ENCODE measurements around the gene DNAJC1. TPM values are rescaled to one million over a fixed set of nuclear protein-coding genes. Genes with fewer than 3 reads are reported as not detected.
"Not testable (repeated sequence)": the region's sequence is repeated elsewhere in the genome, so short reads cannot be mapped to it uniquely, and the experiment has no call there.

Gene DNAJC1
- polyA plus RNA-seq, 1 donor from 2014 or later, result 15.9 TPM

DNA sequence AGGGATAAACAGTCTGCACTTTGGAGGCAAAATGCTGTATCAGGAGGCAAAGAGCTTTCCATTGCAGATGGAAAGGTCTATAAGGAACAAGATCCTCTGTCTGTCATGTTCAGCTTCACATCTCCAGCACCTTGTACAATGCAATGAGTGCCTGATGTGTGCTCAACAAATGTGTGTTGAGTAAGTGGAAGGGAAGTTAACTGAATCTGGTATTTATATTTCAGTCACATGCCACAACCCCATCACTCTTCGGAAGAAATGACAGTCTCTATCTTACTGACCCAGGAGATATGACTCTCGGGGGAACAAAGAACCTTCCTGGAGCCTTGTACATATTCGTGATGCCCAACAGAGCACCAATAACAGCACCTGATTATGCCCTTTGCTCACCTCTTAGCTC is 20.0 kb upstream of the DNAJC1 start:
- Histone ChIP-seq H2AFZ (ENCODE audit: low read depth, low read length) (no peak overlapping the region), H3F3A (ENCODE audit: insufficient read depth, low read length, poor library complexity, severe bottlenecking) (no peaks in the 10 kb centered on the region), H3K9me2 (ENCODE audit: insufficient read depth, low read length) (no peaks in the 10 kb centered on the region), H3K79me2 (replicated peaks; ENCODE audit: insufficient read depth, low read length) (no peaks in the 10 kb centered on the region), H3K36me3 (ENCODE audit: insufficient read depth, low read length) (no peaks in the 10 kb centered on the region), H3K27ac (ENCODE audit: low read length) (no peak overlapping the region), H3K4me2 (ENCODE audit: low read length) (no peak overlapping the region), H3K9ac (ENCODE audit: low read length) (no peak overlapping the region), H3K9me3 (ENCODE audit: low read length) (peaks cover 3% of the 10 kb centered on the region), H3K27me3 (ENCODE audit: insufficient read depth, low read depth, low read length) (no peaks in the 10 kb centered on the region), H4K20me1 (ENCODE audit: insufficient read depth) (no peaks in the 10 kb centered on the region), H3K4me3 (ENCODE audit: low read length) (no peak overlapping the region)
- no peak for TF ChIP-seq EZH2 (IDR thresholded peaks at IDR 0.05; ENCODE audit: borderline replicate concordance, insufficient read depth, low read length, poor library complexity, severe bottlenecking)
- TF ChIP-seq, protein P1, sequence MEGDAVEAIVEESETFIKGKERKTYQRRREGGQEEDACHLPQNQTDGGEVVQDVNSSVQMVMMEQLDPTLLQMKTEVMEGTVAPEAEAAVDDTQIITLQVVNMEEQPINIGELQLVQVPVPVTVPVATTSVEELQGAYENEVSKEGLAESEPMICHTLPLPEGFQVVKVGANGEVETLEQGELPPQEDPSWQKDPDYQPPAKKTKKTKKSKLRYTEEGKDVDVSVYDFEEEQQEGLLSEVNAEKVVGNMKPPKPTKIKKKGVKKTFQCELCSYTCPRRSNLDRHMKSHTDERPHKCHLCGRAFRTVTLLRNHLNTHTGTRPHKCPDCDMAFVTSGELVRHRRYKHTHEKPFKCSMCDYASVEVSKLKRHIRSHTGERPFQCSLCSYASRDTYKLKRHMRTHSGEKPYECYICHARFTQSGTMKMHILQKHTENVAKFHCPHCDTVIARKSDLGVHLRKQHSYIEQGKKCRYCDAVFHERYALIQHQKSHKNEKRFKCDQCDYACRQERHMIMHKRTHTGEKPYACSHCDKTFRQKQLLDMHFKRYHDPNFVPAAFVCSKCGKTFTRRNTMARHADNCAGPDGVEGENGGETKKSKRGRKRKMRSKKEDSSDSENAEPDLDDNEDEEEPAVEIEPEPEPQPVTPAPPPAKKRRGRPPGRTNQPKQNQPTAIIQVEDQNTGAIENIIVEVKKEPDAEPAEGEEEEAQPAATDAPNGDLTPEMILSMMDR (IDR thresholded peaks at IDR 0.05; ENCODE audit: poor library complexity, severe bottlenecking), result no peak
- no peak for TF ChIP-seq TAF1 (IDR thresholded peaks at IDR 0.05; ENCODE audit: low read depth)
- no peak for TF ChIP-seq MXI1 (conservative IDR thresholded peaks at IDR 0.05; ENCODE audit: poor library complexity, severe bottlenecking)
- TF ChIP-seq SMC3 (conservative IDR thresholded peaks at IDR 0.05; ENCODE audit: poor library complexity), result no peak
- TF ChIP-seq, protein P2, sequence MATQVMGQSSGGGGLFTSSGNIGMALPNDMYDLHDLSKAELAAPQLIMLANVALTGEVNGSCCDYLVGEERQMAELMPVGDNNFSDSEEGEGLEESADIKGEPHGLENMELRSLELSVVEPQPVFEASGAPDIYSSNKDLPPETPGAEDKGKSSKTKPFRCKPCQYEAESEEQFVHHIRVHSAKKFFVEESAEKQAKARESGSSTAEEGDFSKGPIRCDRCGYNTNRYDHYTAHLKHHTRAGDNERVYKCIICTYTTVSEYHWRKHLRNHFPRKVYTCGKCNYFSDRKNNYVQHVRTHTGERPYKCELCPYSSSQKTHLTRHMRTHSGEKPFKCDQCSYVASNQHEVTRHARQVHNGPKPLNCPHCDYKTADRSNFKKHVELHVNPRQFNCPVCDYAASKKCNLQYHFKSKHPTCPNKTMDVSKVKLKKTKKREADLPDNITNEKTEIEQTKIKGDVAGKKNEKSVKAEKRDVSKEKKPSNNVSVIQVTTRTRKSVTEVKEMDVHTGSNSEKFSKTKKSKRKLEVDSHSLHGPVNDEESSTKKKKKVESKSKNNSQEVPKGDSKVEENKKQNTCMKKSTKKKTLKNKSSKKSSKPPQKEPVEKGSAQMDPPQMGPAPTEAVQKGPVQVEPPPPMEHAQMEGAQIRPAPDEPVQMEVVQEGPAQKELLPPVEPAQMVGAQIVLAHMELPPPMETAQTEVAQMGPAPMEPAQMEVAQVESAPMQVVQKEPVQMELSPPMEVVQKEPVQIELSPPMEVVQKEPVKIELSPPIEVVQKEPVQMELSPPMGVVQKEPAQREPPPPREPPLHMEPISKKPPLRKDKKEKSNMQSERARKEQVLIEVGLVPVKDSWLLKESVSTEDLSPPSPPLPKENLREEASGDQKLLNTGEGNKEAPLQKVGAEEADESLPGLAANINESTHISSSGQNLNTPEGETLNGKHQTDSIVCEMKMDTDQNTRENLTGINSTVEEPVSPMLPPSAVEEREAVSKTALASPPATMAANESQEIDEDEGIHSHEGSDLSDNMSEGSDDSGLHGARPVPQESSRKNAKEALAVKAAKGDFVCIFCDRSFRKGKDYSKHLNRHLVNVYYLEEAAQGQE (IDR thresholded peaks at IDR 0.05; ENCODE audit: borderline replicate concordance), result no peak
- TF ChIP-seq RAD21 (conservative IDR thresholded peaks at IDR 0.05), result no peak
- TF ChIP-seq EP300 (conservative IDR thresholded peaks at IDR 0.05; ENCODE audit: poor library complexity, severe bottlenecking), result no peak
- no peak for TF ChIP-seq POLR2AphosphoS5 (IDR thresholded peaks at IDR 0.05)

DNA sequence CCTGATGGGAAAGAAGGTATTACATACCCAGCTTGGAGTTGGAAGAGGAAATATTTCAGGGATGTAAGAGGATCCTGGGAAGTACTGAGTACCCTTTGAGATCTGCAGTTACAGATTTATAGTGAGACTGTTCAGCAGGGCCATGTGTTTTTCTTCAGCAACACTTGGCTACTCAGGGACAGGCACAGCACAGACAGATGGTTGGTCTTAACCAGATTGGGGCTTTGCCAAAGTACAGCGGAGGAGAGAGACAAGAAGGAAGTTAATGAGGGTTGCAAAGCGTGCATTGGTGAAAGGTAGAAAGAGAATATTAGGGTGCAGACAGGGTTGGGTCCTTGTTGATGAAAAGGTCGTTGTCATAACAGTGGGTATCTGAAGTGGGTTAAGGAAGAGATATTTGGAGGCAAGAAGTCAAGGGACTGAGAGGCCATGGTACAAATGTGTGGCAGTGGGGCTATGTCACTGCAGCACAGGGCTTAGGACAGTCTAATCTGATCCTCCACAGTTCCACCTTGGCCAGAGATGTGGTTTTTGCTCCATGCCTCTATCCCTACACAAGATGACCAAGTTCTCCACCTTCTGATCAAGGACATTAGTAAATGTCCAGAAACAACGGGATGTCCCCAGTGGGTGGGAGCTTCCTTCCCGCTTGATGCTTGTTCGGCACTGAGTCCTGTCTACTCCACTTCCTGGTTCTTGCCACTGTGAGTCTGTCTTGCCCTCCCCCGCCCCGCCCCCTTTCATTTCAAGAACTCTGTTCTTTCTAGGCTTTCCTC is 18.9 kb upstream of the DNAJC1 start:
- no peaks in the 10 kb centered on the region for H3K27me3 ChIP-seq (ENCODE audit: insufficient read depth, low read depth, low read length)
- no peak overlapping the region for H3K27ac ChIP-seq (ENCODE audit: low read length)
- no peak overlapping the region for H2AFZ ChIP-seq (ENCODE audit: low read depth, low read length)
- H3K4me2 ChIP-seq (ENCODE audit: low read length), result no peak overlapping the region
- H3K79me2 ChIP-seq (replicated peaks; ENCODE audit: insufficient read depth, low read length), result no peaks in the 10 kb centered on the region
- no peak overlapping the region for H3K4me3 ChIP-seq (ENCODE audit: low read length)
- no peaks in the 10 kb centered on the region for H3K36me3 ChIP-seq (ENCODE audit: insufficient read depth, low read length)
- H3K9me2 ChIP-seq (ENCODE audit: insufficient read depth, low read length), result no peaks in the 10 kb centered on the region
- peaks cover 5% of the 10 kb centered on the region for H3K9me3 ChIP-seq (ENCODE audit: low read length)
- H4K20me1 ChIP-seq (ENCODE audit: insufficient read depth), result no peaks in the 10 kb centered on the region
- TF ChIP-seq TAF1 (IDR thresholded peaks at IDR 0.05; ENCODE audit: low read depth) (no peak), SMC3 (conservative IDR thresholded peaks at IDR 0.05; ENCODE audit: poor library complexity) (no peak), MXI1 (conservative IDR thresholded peaks at IDR 0.05; ENCODE audit: poor library complexity, severe bottlenecking) (no peak), EZH2 (IDR thresholded peaks at IDR 0.05; ENCODE audit: borderline replicate concordance, insufficient read depth, low read length, poor library complexity, severe bottlenecking) (no peak), RAD21 (conservative IDR thresholded peaks at IDR 0.05) (no peak), POLR2AphosphoS5 (IDR thresholded peaks at IDR 0.05) (no peak), EP300 (conservative IDR thresholded peaks at IDR 0.05; ENCODE audit: poor library complexity, severe bottlenecking) (no peak)
- TF ChIP-seq, protein P2 (IDR thresholded peaks at IDR 0.05; ENCODE audit: borderline replicate concordance), result no peak
- TF ChIP-seq, protein P1 (IDR thresholded peaks at IDR 0.05; ENCODE audit: poor library complexity, severe bottlenecking), result no peak
- H3K9ac ChIP-seq (ENCODE audit: low read length), result no peak overlapping the region
- H3F3A ChIP-seq (ENCODE audit: insufficient read depth, low read length, poor library complexity, severe bottlenecking), result no peaks in the 10 kb centered on the region

DNA sequence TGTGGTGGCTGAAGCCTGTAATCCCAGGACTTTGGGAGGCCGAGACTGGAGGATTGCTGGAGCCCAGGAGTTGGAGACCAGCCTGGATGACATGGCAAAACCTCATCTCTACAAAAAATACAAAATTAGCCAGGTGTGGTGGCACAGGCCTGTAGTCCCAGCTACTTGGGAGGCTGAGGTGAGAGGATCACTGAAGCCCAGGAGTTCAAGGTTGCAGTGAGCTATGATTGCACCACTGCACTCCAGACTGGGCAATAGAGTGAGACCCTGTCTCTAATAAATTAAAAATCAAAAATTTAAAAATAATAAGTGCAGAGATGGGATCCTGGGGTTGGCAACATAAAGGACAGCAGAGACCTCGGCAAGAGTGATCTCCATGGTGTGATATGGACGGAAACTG is 17.6 kb upstream of the DNAJC1 start:
- H3K9me2 ChIP-seq (ENCODE audit: insufficient read depth, low read length); H3K4me3 ChIP-seq (ENCODE audit: low read length); H3F3A ChIP-seq (ENCODE audit: insufficient read depth, low read length, poor library complexity, severe bottlenecking); H3K9ac ChIP-seq (ENCODE audit: low read length); H3K4me2 ChIP-seq (ENCODE audit: low read length); H3K36me3 ChIP-seq (ENCODE audit: insufficient read depth, low read length); H2AFZ ChIP-seq (ENCODE audit: low read depth, low read length); H4K20me1 ChIP-seq (ENCODE audit: insufficient read depth); H3K27ac ChIP-seq (ENCODE audit: low read length); H3K79me2 ChIP-seq (replicated peaks; ENCODE audit: insufficient read depth, low read length); H3K9me3 ChIP-seq (ENCODE audit: low read length); H3K27me3 ChIP-seq (ENCODE audit: insufficient read depth, low read depth, low read length): not testable (repeated sequence)

Data from neural cell (in vitro differentiated cells).